K562 (cell line): ENCODE data around the gene PPP6R1. TPM values are rescaled to one million over a fixed set of nuclear protein-coding genes. Genes with fewer than 3 reads are reported as not detected.

Experiments used
- ADNP ChIP-seq: fragments of 200-800 bp; sonication (Bioruptor generic); IDR thresholded peaks from 2 replicates; pipeline ENCODE4 v1.6.1; 2016; ENCODE audit warnings: missing genetic modification characterization, missing compliant biosample characterization
- EZH2 ChIP-seq: IDR thresholded peaks from 2 replicates; pipeline ENCODE4 v1.6.1; 2012; ENCODE audit warnings: low read depth, mild to moderate bottlenecking, inconsistent platforms, low read length, borderline replicate concordance
- FOXK1 ChIP-seq: sonication (generic); formaldehyde crosslinking; IDR thresholded peaks from 2 replicates; pipeline ENCODE4 v1.8.0; 2022; ENCODE audit warnings: missing genetic modification reagents, mild to moderate bottlenecking, borderline replicate concordance
- MXI1 ChIP-seq: IDR thresholded peaks from 2 replicates; pipeline ENCODE4 v1.6.1; 2011; ENCODE audit warnings: low read depth, mild to moderate bottlenecking, improper control_type of control experiment, low read length
- NR3C1 ChIP-seq: sonication (generic); formaldehyde crosslinking; IDR thresholded peaks from 2 replicates; pipeline ENCODE4 v1.8.1; 2022; ENCODE audit warnings: missing genetic modification reagents
- NR4A1 ChIP-seq, 2 experiments: fragments of 250-450 bp in 1 of 2; fragments of 450-650 bp in 1 of 2; sonication (Bioruptor Pico) in 1 of 2; IDR thresholded peaks; 2 replicates each; pipeline versions ENCODE4 v1.4.0 to v1.6.1; 2016 to 2020; ENCODE audit warnings: mild to moderate bottlenecking in 2 of 2, missing compliant biosample characterization in 1 of 2, missing genetic modification characterization in 1 of 2, moderate library complexity in 1 of 2
- SMARCA5 ChIP-seq: fragments of 450-650 bp; IDR thresholded peaks from 2 replicates; pipeline ENCODE4 v1.6.1; 2016
- SMARCE1 ChIP-seq: fragments of 450-650 bp; IDR thresholded peaks from 2 replicates; pipeline ENCODE4 v1.7.1; 2016; ENCODE audit warnings: mild to moderate bottlenecking
- TCF15 ChIP-seq: fragments of 250-450 bp; sonication (Bioruptor Pico); IDR thresholded peaks from 2 replicates; pipeline ENCODE4 v1.8.0; 2022; ENCODE audit warnings: moderate library complexity, mild to moderate bottlenecking, inconsistent platforms
- TCF3 ChIP-seq: sonication (generic); formaldehyde crosslinking; IDR thresholded peaks from 2 replicates; pipeline ENCODE4 v1.4.0; 2020; ENCODE audit warnings: mild to moderate bottlenecking, missing genetic modification reagents
- THAP7 ChIP-seq: fragments of 250-450 bp; sonication (Bioruptor Pico); IDR thresholded peaks from 2 replicates; pipeline ENCODE4 v1.5.0; 2021
- ZBTB2 ChIP-seq: fragments of 450-650 bp; IDR thresholded peaks from 2 replicates; pipeline ENCODE4 v1.6.1; 2016; ENCODE audit warnings: antibody characterized with exemption
- ZBTB26 ChIP-seq: fragments of 450-650 bp; formaldehyde crosslinking; IDR thresholded peaks from 2 replicates; pipeline ENCODE4 v1.4.0; 2022; ENCODE audit warnings: missing genetic modification characterization
- ZKSCAN8 ChIP-seq: fragments of 200-800 bp; sonication (Bioruptor generic); IDR thresholded peaks from 2 replicates; pipeline ENCODE4 v1.6.1; 2016; ENCODE audit warnings: missing genetic modification characterization, missing compliant biosample characterization
- ZNF197 ChIP-seq: fragments of 200-800 bp; sonication (Bioruptor generic); IDR thresholded peaks from 2 replicates; pipeline ENCODE4 v1.6.1; 2016; ENCODE audit warnings: low read depth, missing genetic modification characterization, missing compliant biosample characterization
- ZNF23 ChIP-seq: fragments of 250-450 bp; sonication (Bioruptor Pico); IDR thresholded peaks from 2 replicates; pipeline ENCODE4 v1.4.0; 2020; ENCODE audit warnings: mild to moderate bottlenecking
- ZNF354B ChIP-seq: fragments of 250-450 bp; sonication (Bioruptor Pico); IDR thresholded peaks from 2 replicates; pipeline ENCODE4 v1.4.0; 2020
- ZNF511 ChIP-seq: sonication (generic); formaldehyde crosslinking; IDR thresholded peaks from 2 replicates; pipeline ENCODE4 v1.8.0; 2022; ENCODE audit warnings: mild to moderate bottlenecking, missing genetic modification reagents
- ZNF518B ChIP-seq: fragments of 250-450 bp; sonication (Bioruptor Pico); IDR thresholded peaks from 2 replicates; pipeline ENCODE4 v1.5.0; 2021; ENCODE audit warnings: mild to moderate bottlenecking, moderate library complexity
- polyA plus RNA-seq, 8 experiments: library from polyadenylated mRNA; depleted of rRNA in 4 of 8; stranded (reverse) in 5 of 8; unstranded in 3 of 8; fragments of >200 nt; fragmentation: Nextera tagmentation in 2 of 8; fragmentation: Illumina TruSeq in 1 of 8; extraction: Ambion mirVana in 2 of 8; extraction: Trizol in 1 of 8; gene quantifications; 2 replicates each; pipeline versions ENCODE4 v1.2.1 to v1.2.3, GENCODE V29; 2011 to 2014; ENCODE audit warnings: inconsistent platforms in 1 of 8, missing spikeins in 1 of 8
- total RNA-seq, 7 experiments: library from RNA; depleted of rRNA in 6 of 7; stranded (reverse); fragments of >200 nt in 6 of 7; fragmentation: Illumina TruSeq in 2 of 7; extraction: Trizol in 2 of 7; gene quantifications; 2 replicates each; pipeline versions ENCODE4 v1.2.1 to v1.2.3, GENCODE V29; 2011 to 2021; ENCODE audit warnings: low replicate concordance in 1 of 7

PPP6R1 gene
- total and polyA plus RNA-seq, 9 of the 15 experiments (the other 6 are each of a cell fraction or from before 2014, with no cell fraction given), result 0.48 to 135 (median 37.2) TPM

GRCh38 chr19:55259540-55260210, 858 bp upstream of the PPP6R1 start (continued):
- TF ChIP-seq TCF15 (CRISPR knock-in tag) (no peak), ZKSCAN8 (CRISPR knock-in tag) (no peak), ADNP (tag) (no peak), ZNF511 (CRISPR knock-in tag) (no peak), SMARCA5 (no peak), ZNF23 (CRISPR knock-in tag) (no peak), MXI1 (no peak), NR3C1 (CRISPR knock-in tag) (no peak), ZNF197 (CRISPR knock-in tag) (no peak), THAP7 (CRISPR knock-in tag) (no peak), ZNF354B (no peak), ZBTB26 (no peak), EZH2 (no peak), ZNF518B (CRISPR knock-in tag) (no peak), NR4A1 (CRISPR knock-in tag; IDR thresholded peaks at IDR 0.05) (no peak), NR4A1 (tag; IDR thresholded peaks at IDR 0.05) (no peak), SMARCE1 (peak; percentile 66), ZBTB2 (no peak), TCF3 (CRISPR knock-in tag) (no peak), FOXK1 (CRISPR knock-in tag) (no peak)
